Suprapubic skin (tissue), 4 donors: ENCODE data around the gene SLC6A7. TPM values are rescaled to one million over a fixed set of nuclear protein-coding genes. Genes with fewer than 3 reads are reported as not detected.

Experiments used
- DNase-seq, 2 donors: peaks; one replicate each; pipeline ENCODE4 v3.0.0-alpha.2; 2019; ENCODE audit warnings: low spot score in 2 of 2
- H3K27ac ChIP-seq: fragments of 200-600 bp; sonication (generic); one replicate; pipeline ENCODE4 v1.5.1; 2019
- H3K27me3 ChIP-seq: fragments of 200-600 bp; sonication (generic); one replicate; pipeline ENCODE4 v1.5.1; 2019
- H3K36me3 ChIP-seq: fragments of 200-600 bp; sonication (generic); one replicate; pipeline ENCODE4 v1.5.1; 2019
- H3K4me1 ChIP-seq: fragments of 200-600 bp; sonication (generic); one replicate; pipeline ENCODE4 v1.5.1; 2019
- H3K4me3 ChIP-seq: fragments of 200-600 bp; sonication (generic); one replicate; pipeline ENCODE4 v1.5.1; 2019; ENCODE audit warnings: mild to moderate bottlenecking
- H3K9me3 ChIP-seq: fragments of 200-600 bp; sonication (generic); one replicate; pipeline ENCODE4 v1.5.1; 2019
- CTCF ChIP-seq, 2 donors: fragments of 200-600 bp in 1 of 2; fragments of 450-650 bp in 1 of 2; sonication (generic) in 1 of 2; IDR thresholded peaks; one replicate each; pipeline ENCODE4 v1.5.1; 2016 to 2019; ENCODE audit warnings: antibody characterized with exemption in 2 of 2, mild to moderate bottlenecking in 1 of 2, moderate library complexity in 1 of 2
- EP300 ChIP-seq: sonication (generic); formaldehyde crosslinking; IDR thresholded peaks from one replicate; pipeline ENCODE4 v1.6.1; 2017; ENCODE audit warnings: antibody characterized with exemption
- POLR2A ChIP-seq, 2 donors: fragments of 450-650 bp; IDR thresholded peaks; one replicate each; pipeline ENCODE4 v1.6.1; 2017; ENCODE audit warnings: antibody characterized with exemption in 2 of 2, mild to moderate bottlenecking in 2 of 2, moderate library complexity in 2 of 2
- POLR2AphosphoS5 ChIP-seq, 3 donors: sonication (generic); formaldehyde crosslinking; IDR thresholded peaks; one replicate each; pipeline ENCODE4 v1.6.1; 2017; ENCODE audit warnings: antibody characterized with exemption in 3 of 3
- WGBS: methylation state at CpG from one replicate; pipeline ENCODE4 v1.1.5; 2018; 5-methylcytosine and 5-hydroxymethylcytosine counted together
- total RNA-seq, 4 donors: library from RNA; depleted of rRNA; stranded (reverse); fragments of >200 nt; gene quantifications; one replicate each; pipeline ENCODE4 v1.1.0, GENCODE V29; 2016

SLC6A7 gene
- total RNA-seq, 4 donors from 2014 or later, result not detected

- Histone ChIP-seq H3K4me1 (peaks cover 42% of the 10 kb centered on the region), H3K27me3 (peaks cover 9% of the 10 kb centered on the region), H3K4me3 (peak overlapping the region; percentile 48), H3K27ac (peak overlapping the region; percentile 86), H3K36me3 (no peaks in the 10 kb centered on the region), H3K9me3 (no peaks in the 10 kb centered on the region)
- no peak for DNase-seq
- WGBS, result 12% methylated on average over 9 of the region's 9 CpGs
- TF ChIP-seq EP300 (no peak), CTCF (IDR thresholded peaks at IDR 0.05) (no peak), POLR2A (IDR thresholded peaks at IDR 0.05) (no peak), POLR2AphosphoS5 (IDR thresholded peaks at IDR 0.05) (no peak)
These were observed 33.9 kb upstream of the SLC6A7 start for GRCh38 chr5:150156027-150156368.

- DNase-seq, result no peak
- H3K9me3 ChIP-seq, result no peaks in the 10 kb centered on the region
- WGBS, result 75% methylated on average over 4 of the region's 4 CpGs
- H3K27ac ChIP-seq, result peak overlapping the region; percentile 86
- H3K36me3 ChIP-seq, result no peaks in the 10 kb centered on the region
- H3K4me3 ChIP-seq, result peak overlapping the region; percentile 48
- no peak for TF ChIP-seq CTCF (IDR thresholded peaks at IDR 0.05)
- peaks cover 46% of the 10 kb centered on the region for H3K4me1 ChIP-seq
- peaks cover 9% of the 10 kb centered on the region for H3K27me3 ChIP-seq
These were observed 33.3 kb upstream of the SLC6A7 start for GRCh38 chr5:150156540-150156939.

- no peak for DNase-seq
- no peaks in the 10 kb centered on the region for H3K36me3 ChIP-seq
- H3K4me3 ChIP-seq, result no peak overlapping the region
- H3K4me1 ChIP-seq, result peaks cover 47% of the 10 kb centered on the region
- H3K27ac ChIP-seq, result peak overlapping the region; percentile 86
- H3K9me3 ChIP-seq, result no peaks in the 10 kb centered on the region
- H3K27me3 ChIP-seq, result peaks cover 9% of the 10 kb centered on the region
- WGBS, result 73% methylated on average over 3 of the region's 3 CpGs
- no peak for TF ChIP-seq EP300
- TF ChIP-seq POLR2A (IDR thresholded peaks at IDR 0.05), result no peak
- no peak for TF ChIP-seq CTCF (IDR thresholded peaks at IDR 0.05)
- TF ChIP-seq POLR2AphosphoS5 (IDR thresholded peaks at IDR 0.05), result no peak
These were observed 32.7 kb upstream of the SLC6A7 start for GRCh38 chr5:150157168-150157567.

GRCh38 chr5:150158170-150158949 lies 31.5 kb upstream of the SLC6A7 start:
- Histone ChIP-seq H3K36me3 (no peaks in the 10 kb centered on the region), H3K27ac (peak overlapping the region; percentile 86), H3K4me1 (peaks cover 47% of the 10 kb centered on the region), H3K4me3 (no peak overlapping the region), H3K9me3 (no peaks in the 10 kb centered on the region), H3K27me3 (peaks cover 7% of the 10 kb centered on the region)
- TF ChIP-seq CTCF (IDR thresholded peaks at IDR 0.05) (no peak), EP300 (no peak)
- WGBS, result 54% methylated on average over 12 of the region's 12 CpGs
- no peak for DNase-seq

DNA sequence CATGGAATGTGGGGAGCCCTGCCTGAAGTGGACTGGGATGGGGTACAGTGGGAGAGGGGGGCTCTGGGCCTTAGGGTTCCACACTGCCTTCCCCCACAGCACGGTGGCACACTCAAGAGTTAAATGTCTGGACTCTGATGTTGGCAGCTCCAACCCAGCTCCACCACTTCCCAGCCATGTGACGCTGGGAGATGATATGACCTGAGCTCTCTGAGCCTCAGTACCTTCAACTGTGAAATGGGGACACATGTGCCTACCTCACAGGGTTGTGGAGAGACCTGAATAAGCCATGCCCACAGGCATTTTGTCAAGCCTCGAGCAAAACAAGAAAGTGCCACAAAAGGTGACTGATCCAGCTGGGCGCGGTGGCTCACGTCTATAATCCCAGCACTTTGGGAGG lies 30.8 kb upstream of the SLC6A7 start:
- peaks cover 54% of the 10 kb centered on the region for H3K4me1 ChIP-seq
- no peak for DNase-seq
- H3K36me3 ChIP-seq, result no peaks in the 10 kb centered on the region
- peak overlapping the region; percentile 86 for H3K27ac ChIP-seq
- no peak overlapping the region for H3K4me3 ChIP-seq
- peaks cover 7% of the 10 kb centered on the region for H3K27me3 ChIP-seq
- 74% methylated on average over 5 of the region's 6 CpGs for WGBS
- TF ChIP-seq POLR2A (IDR thresholded peaks at IDR 0.05) (no peak), EP300 (no peak), POLR2AphosphoS5 (IDR thresholded peaks at IDR 0.05) (no peak), CTCF (IDR thresholded peaks at IDR 0.05) (no peak)
- no peaks in the 10 kb centered on the region for H3K9me3 ChIP-seq
